Breast epithelium (tissue), 4 donors: Measurements from ENCODE around the gene MMP13. TPM values are rescaled to one million over a fixed set of nuclear protein-coding genes. Genes with fewer than 3 reads are reported as not detected.

Source experiments
- DNase-seq, 2 donors: peaks; one replicate each; pipeline ENCODE4 v3.0.0-alpha.2; 2019; ENCODE audit warnings: low spot score in 2 of 2
- H3K27ac ChIP-seq, 2 donors: fragments of 200-600 bp; sonication (generic) in 1 of 2; one replicate each; pipeline ENCODE4 v1.5.1; 2016 to 2019; ENCODE audit warnings: mild to moderate bottlenecking in 1 of 2
- H3K27me3 ChIP-seq, 2 donors: fragments of 200-600 bp; sonication (generic) in 1 of 2; one replicate each; pipeline versions ENCODE4 v1.5.1 to v1.6.0; 2017 to 2019; ENCODE audit warnings: control low read depth in 1 of 2, mild to moderate bottlenecking in 1 of 2
- H3K36me3 ChIP-seq: fragments of 200-600 bp; one replicate; pipeline ENCODE4 v1.5.1; 2019
- H3K4me1 ChIP-seq, 2 donors: fragments of 200-600 bp; sonication (generic); one replicate each; pipeline ENCODE4 v1.5.1; 2016 to 2019; ENCODE audit warnings: control low read depth in 1 of 2
- H3K4me3 ChIP-seq, 3 donors: fragments of 200-600 bp; sonication (generic); 1 replicate in 2 of 3; 2 replicates in 1 of 3; pipeline ENCODE4 v1.5.1; 2016 to 2019; ENCODE audit warnings: mild to moderate bottlenecking in 3 of 3, moderate library complexity in 2 of 3
- H3K9me3 ChIP-seq, 2 donors: fragments of 200-600 bp; sonication (generic) in 1 of 2; one replicate each; pipeline ENCODE4 v1.5.1; 2016 to 2019; ENCODE audit warnings: control low read depth in 1 of 2
- POLR2A ChIP-seq: fragments of 450-650 bp; IDR thresholded peaks from one replicate; pipeline ENCODE4 v1.6.1; 2016; ENCODE audit warnings: antibody characterized with exemption, mild to moderate bottlenecking, moderate library complexity
- POLR2AphosphoS5 ChIP-seq, 3 donors: sonication (generic); formaldehyde crosslinking; IDR thresholded peaks; one replicate each; pipeline ENCODE4 v1.6.1; 2017; ENCODE audit warnings: antibody characterized with exemption in 3 of 3
- intact Hi-C: fragments of 100-400 bp; cut with DNase I; formaldehyde crosslinking; loops from one replicate; pipeline ENCODE4 v1.15.1; 2023; ENCODE audit warnings: low total_unique reads
- total RNA-seq, 3 donors: library from RNA; depleted of rRNA; stranded (reverse); fragments of >200 nt; gene quantifications; one replicate each; pipeline ENCODE4 v1.1.0, GENCODE V29; 2016
- TF ChIP-seq, protein P1 (sequence below), 3 donors: fragments of 450-650 bp; IDR thresholded peaks; one replicate each; pipeline ENCODE4 v1.5.1; 2016 to 2017; ENCODE audit warnings: antibody characterized with exemption in 3 of 3, mild to moderate bottlenecking in 3 of 3, moderate library complexity in 3 of 3

MMP13 gene
- total RNA-seq, 3 donors from 2014 or later = not detected

DNA sequence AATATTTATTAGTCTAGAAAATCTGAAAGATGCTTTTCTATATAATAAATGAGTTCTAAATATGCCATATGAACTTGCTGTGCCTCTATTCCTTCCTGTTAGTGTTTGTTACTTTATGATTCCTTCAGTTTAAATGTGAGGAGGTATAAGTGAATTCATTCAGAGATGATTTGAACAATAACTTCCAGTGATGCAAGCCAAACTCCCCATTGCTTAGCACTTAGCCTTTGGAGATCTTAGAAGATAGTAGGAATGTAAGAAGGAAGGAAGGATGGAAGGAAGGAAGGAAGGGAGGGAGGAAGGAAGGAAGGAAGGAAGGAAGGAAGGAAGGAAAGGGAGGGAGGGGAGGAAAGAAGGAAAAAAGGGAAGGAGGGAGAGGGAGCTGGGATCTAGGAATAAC lies 25.1 kb downstream of the MMP13 start:
- Histone ChIP-seq H3K27ac (no peak overlapping the region), H3K4me3 (no peak overlapping the region), H3K36me3 (no peaks in the 10 kb centered on the region), H3K27me3 (no peaks in the 10 kb centered on the region), H3K9me3 (no peaks in the 10 kb centered on the region), H3K4me1 (no peaks in the 10 kb centered on the region)
- TF ChIP-seq, protein P1, sequence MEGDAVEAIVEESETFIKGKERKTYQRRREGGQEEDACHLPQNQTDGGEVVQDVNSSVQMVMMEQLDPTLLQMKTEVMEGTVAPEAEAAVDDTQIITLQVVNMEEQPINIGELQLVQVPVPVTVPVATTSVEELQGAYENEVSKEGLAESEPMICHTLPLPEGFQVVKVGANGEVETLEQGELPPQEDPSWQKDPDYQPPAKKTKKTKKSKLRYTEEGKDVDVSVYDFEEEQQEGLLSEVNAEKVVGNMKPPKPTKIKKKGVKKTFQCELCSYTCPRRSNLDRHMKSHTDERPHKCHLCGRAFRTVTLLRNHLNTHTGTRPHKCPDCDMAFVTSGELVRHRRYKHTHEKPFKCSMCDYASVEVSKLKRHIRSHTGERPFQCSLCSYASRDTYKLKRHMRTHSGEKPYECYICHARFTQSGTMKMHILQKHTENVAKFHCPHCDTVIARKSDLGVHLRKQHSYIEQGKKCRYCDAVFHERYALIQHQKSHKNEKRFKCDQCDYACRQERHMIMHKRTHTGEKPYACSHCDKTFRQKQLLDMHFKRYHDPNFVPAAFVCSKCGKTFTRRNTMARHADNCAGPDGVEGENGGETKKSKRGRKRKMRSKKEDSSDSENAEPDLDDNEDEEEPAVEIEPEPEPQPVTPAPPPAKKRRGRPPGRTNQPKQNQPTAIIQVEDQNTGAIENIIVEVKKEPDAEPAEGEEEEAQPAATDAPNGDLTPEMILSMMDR (IDR thresholded peaks at IDR 0.05) = no peak
- TF ChIP-seq POLR2A = no peak
- no peak for TF ChIP-seq POLR2AphosphoS5 (IDR thresholded peaks at IDR 0.05)
- intact Hi-C loops = no loop called here
- DNase-seq = no peak

DNA sequence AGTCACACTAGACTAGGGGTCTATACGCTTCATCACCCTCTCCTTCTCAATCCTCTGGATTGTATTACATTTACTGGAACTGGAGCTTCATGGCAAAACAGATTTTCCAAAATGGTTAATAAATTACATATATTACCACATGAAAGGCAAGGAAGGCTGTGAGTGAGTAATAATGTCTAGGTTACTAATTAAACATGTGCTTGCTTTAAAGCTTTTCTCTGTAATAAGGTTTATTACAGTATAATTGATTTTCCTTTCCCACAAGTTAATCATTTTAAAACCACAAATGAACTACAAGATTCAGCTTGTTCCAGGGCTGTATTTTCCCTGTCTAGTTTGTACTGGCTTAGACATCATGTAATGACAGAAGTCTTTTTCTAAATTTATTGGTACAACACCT lies 25.6 kb downstream of the MMP13 start:
- H3K9me3 ChIP-seq = no peaks in the 10 kb centered on the region
- DNase-seq = no peak
- TF ChIP-seq POLR2AphosphoS5 (IDR thresholded peaks at IDR 0.05) (no peak), POLR2A (no peak)
- TF ChIP-seq, protein P1 (IDR thresholded peaks at IDR 0.05) = no peak
- intact Hi-C loops = no loop called here
- H3K4me1 ChIP-seq = no peaks in the 10 kb centered on the region
- no peak overlapping the region for H3K4me3 ChIP-seq
- H3K36me3 ChIP-seq = no peaks in the 10 kb centered on the region
- H3K27me3 ChIP-seq = no peaks in the 10 kb centered on the region
- H3K27ac ChIP-seq = no peak overlapping the region

DNA sequence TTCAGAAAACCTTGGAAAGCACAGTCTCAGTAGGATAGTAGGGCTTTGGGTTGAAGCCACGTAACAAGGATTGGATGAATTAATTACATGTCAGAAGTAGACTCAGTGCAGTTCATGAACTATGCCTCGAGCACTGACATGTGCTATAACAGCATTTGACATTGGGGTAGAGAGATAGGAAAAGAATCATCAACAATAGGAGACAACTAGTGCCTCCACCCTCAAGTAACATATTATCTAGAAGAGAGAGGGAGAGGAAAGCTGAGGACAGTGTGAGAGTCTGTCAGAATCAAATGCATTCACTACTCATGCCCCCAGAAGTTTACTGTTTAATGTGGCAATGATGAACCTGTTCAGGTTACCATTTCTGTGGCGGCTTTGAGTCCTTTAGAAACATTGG lies 26.4 kb downstream of the MMP13 start:
- Histone ChIP-seq H3K4me3 (no peak overlapping the region), H3K27me3 (no peaks in the 10 kb centered on the region), H3K27ac (no peak overlapping the region), H3K9me3 (no peaks in the 10 kb centered on the region), H3K4me1 (no peaks in the 10 kb centered on the region), H3K36me3 (no peaks in the 10 kb centered on the region)
- intact Hi-C loops = no loop called here
- no peak for TF ChIP-seq POLR2AphosphoS5 (IDR thresholded peaks at IDR 0.05)
- TF ChIP-seq, protein P1 (IDR thresholded peaks at IDR 0.05) = no peak
- no peak for TF ChIP-seq POLR2A
- DNase-seq = no peak

DNA sequence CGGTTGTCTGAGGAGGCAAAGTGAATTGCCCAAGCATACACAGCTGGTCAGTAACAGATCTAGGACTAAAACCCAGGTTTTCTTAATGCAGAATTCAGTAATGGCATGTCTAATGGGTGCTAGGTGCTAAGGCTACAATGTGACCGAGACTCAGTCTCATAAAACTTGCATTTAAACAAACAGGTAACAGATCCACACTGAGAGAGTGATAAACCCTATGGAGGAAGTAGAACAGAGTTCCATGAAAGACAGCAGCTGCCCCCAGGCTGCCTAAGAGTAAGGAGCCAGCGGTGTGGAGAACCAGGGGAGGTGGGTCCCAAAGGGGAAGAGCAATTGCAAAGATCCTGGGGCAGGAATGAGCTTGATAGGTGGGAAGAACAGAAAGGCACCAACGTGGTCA lies 27.3 kb downstream of the MMP13 start:
- Histone ChIP-seq H3K4me3 (no peak overlapping the region), H3K27me3 (no peaks in the 10 kb centered on the region), H3K9me3 (no peaks in the 10 kb centered on the region), H3K4me1 (no peaks in the 10 kb centered on the region), H3K36me3 (no peaks in the 10 kb centered on the region), H3K27ac (no peak overlapping the region)
- no peak for DNase-seq
- intact Hi-C loops = no loop called here
- no peak for TF ChIP-seq POLR2AphosphoS5 (IDR thresholded peaks at IDR 0.05)
- TF ChIP-seq, protein P1 (IDR thresholded peaks at IDR 0.05) = no peak
- no peak for TF ChIP-seq POLR2A

DNA sequence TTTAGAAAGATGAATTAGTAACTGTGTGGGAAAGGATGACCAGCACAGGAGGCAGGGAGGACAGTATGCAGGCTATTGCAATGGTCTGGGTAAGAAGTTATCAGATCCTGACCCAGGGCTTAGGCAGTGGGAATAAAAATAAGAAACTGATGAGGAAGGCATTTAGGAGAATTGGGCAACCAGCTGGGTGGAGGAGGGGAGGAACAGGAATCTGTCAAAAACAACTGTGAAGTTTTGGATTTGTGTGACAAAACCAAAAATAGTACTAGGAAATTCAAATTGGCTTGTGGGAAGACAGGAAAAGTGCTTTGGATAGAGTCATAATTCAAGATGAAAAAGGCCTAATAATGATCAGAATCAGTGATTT lies 27.9 kb downstream of the MMP13 start:
- intact Hi-C loops = no loop called here
- Histone ChIP-seq H3K9me3 (no peaks in the 10 kb centered on the region), H3K4me3 (no peak overlapping the region), H3K27me3 (no peaks in the 10 kb centered on the region), H3K4me1 (no peaks in the 10 kb centered on the region), H3K27ac (no peak overlapping the region), H3K36me3 (no peaks in the 10 kb centered on the region)
- DNase-seq = no peak
- TF ChIP-seq, protein P1 (IDR thresholded peaks at IDR 0.05) = no peak
- TF ChIP-seq POLR2AphosphoS5 (IDR thresholded peaks at IDR 0.05) (no peak), POLR2A (no peak)
